ENCODE results near the gene CFAP43. TPM values are rescaled to one million over a fixed set of nuclear protein-coding genes. Genes with fewer than 3 reads are reported as not detected.

The CFAP43 gene
- total and polyA plus RNA-seq, 9 of the 15 experiments (the other 6 are each of a cell fraction or from before 2014, with no cell fraction given) = 0.07 to 0.86 (median 0.11) TPM; not detected in 1

- Histone ChIP-seq H3K4me1 (replicated peaks in 1 of 2; ENCODE audit: control insufficient read depth in 2 of 2, insufficient read depth in 2 of 2, low read length in 2 of 2) (peaks cover 0 to under 1% of the 10 kb centered on the region in 2 experiments; a peak in 3 of 5 replicates), H4K20me1 (replicated peaks; ENCODE audit: control insufficient read depth, insufficient read depth, low read length) (no peaks in the 10 kb centered on the region), H3K4me2 (ENCODE audit: insufficient read depth, low read length) (no peak overlapping the region), H3K27me3 (ENCODE audit: control insufficient read depth in 2 of 2, insufficient read depth in 2 of 2, low read length in 2 of 2) (no peaks in the 10 kb centered on the region), H3K79me2 (ENCODE audit: control insufficient read depth, insufficient read depth, low read length) (no peaks in the 10 kb centered on the region), H3K9ac (ENCODE audit: insufficient read depth in 1 of 2, low read depth in 2 of 2, low read length in 2 of 2) (no peak overlapping the region), H3K4me3 (no peak overlapping the region), H3K27ac (ENCODE audit: extremely low read depth, low read depth, low read length) (peak overlapping the region; percentile 49; the same call in 1 of the 3 replicates), H2AFZ (ENCODE audit: low read depth, low read length) (no peak overlapping the region), H3K9me3 (replicated peaks; ENCODE audit: control insufficient read depth, insufficient read depth, low read depth, low read length) (peaks cover 12% of the 10 kb centered on the region), H3K9me1 (ENCODE audit: control insufficient read depth, insufficient read depth, low read length) (no peaks in the 10 kb centered on the region), H3K36me3 (ENCODE audit: control insufficient read depth, insufficient read depth, low read length) (no peaks in the 10 kb centered on the region)
- in situ Hi-C loops (cut with MboI) = no loop called here
- ATAC-seq (peak; percentile 80), FAIRE-seq (peak; percentile 35), DNase-seq (ENCODE audit: extremely low read depth in 1 of 4, low spot score in 3 of 4) (peak in 2 of 4 experiments; percentile 44 to 50)
- ChIA-PET CTCF (ENCODE audit: low intra/inter-chr PET ratio) (no interaction called here), POLR2A (no interaction called here)
- 14% methylated on average over 2 of the region's 2 CpGs for WGBS (ENCODE audit: insufficient coverage, low coverage, missing lambda C conversion rate)
- no TSS peak for BruUV-seq (replicated peaks)
- intact Hi-C loops (cut with micrococcal nuclease) = no loop called here
- TF ChIP-seq BCLAF1 (IDR thresholded peaks at IDR 0.05; ENCODE audit: borderline replicate concordance in 1 of 2, control insufficient read depth in 1 of 2, low read depth in 2 of 2, low read length in 1 of 2) (no peak), SRSF7 (optimal IDR thresholded peaks at IDR 0.05; ENCODE audit: low read depth, low read length) (no peak), RBM14 (IDR thresholded peaks at IDR 0.05; ENCODE audit: borderline replicate concordance, insufficient read depth, low read depth, low read length) (no peak), ZBTB43 (CRISPR knock-in tag; IDR thresholded peaks at IDR 0.05) (no peak), SMAD2 (IDR thresholded peaks at IDR 0.05; ENCODE audit: low read depth, low read length) (no peak), MITF (IDR thresholded peaks at IDR 0.05) (no peak), GTF3C2 (IDR thresholded peaks at IDR 0.05; ENCODE audit: borderline replicate concordance, extremely low read depth, insufficient read length) (no peak), NFIX (CRISPR knock-in tag; IDR thresholded peaks at IDR 0.05; ENCODE audit: low read depth) (no peak), ZFP36 (IDR thresholded peaks at IDR 0.05; ENCODE audit: low read depth, low read length, partially characterized antibody) (no peak), TAF15 (IDR thresholded peaks at IDR 0.05; ENCODE audit: low read depth, low read length) (no peak), RAD51 (IDR thresholded peaks at IDR 0.05; ENCODE audit: borderline replicate concordance, low read depth) (no peak)
Measured at GRCh38 chr10:104246976-104247375, 14.8 kb upstream of the CFAP43 start.
